Measurements from ENCODE around the gene HCK. TPM values are rescaled to one million over a fixed set of nuclear protein-coding genes. Genes with fewer than 3 reads are reported as not detected.

Gene HCK
- polyA plus RNA-seq, 1 experiment: not detected

- no peak for TF ChIP-seq CTCF (IDR thresholded peaks at IDR 0.05; ENCODE audit: low read depth, low read length)
- H3K4me3 ChIP-seq (ENCODE audit: low read depth, low read length): no peak overlapping the region
- H3K9me3 ChIP-seq (ENCODE audit: control insufficient read depth, insufficient read depth, low read length): no peaks in the 10 kb centered on the region
- CTCF ChIA-PET: interaction anchor here (1.6 kb wide), 1 partner anchor 15 kb away, joined by 6 read pairs; no protein-coding TSS in a partner anchor
- no peak overlapping the region for H3K27ac ChIP-seq (ENCODE audit: low read depth, low read length)
- DNase-seq (ENCODE audit: low read depth, low spot score): no peak
- peaks cover 39% of the 10 kb centered on the region for H3K27me3 ChIP-seq (ENCODE audit: control insufficient read depth, insufficient read depth, low read length)
- POLR2A ChIA-PET: no interaction called here
These were observed 6.0 kb upstream of the HCK start for GRCh38 chr20:32045999-32046398.

GRCh38 chr20:32050324-32050841 lies 1.7 kb upstream of the HCK start:
- H3K27me3 ChIP-seq (ENCODE audit: control insufficient read depth, insufficient read depth, low read length): peaks cover 52% of the 10 kb centered on the region
- no peak overlapping the region for H3K4me3 ChIP-seq (ENCODE audit: low read depth, low read length)
- H3K9me3 ChIP-seq (ENCODE audit: control insufficient read depth, insufficient read depth, low read length): no peaks in the 10 kb centered on the region; the same call in 1 of the 2 replicates
- ChIA-PET CTCF (no interaction called here), POLR2A (no interaction called here)
- H3K27ac ChIP-seq (ENCODE audit: low read depth, low read length): no peak overlapping the region
- no peak for TF ChIP-seq CTCF (IDR thresholded peaks at IDR 0.05; ENCODE audit: low read depth, low read length)
- DNase-seq (ENCODE audit: low read depth, low spot score): no peak

- ChIA-PET POLR2A (no interaction called here), CTCF (interaction anchor here (0.6 kb wide), 1 partner anchor 198 kb away, joined by 3 read pairs; no protein-coding TSS in a partner anchor)
- peaks cover 50% of the 10 kb centered on the region for H3K27me3 ChIP-seq (ENCODE audit: control insufficient read depth, insufficient read depth, low read length)
- no peak for DNase-seq (ENCODE audit: low read depth, low spot score)
- H3K4me3 ChIP-seq (ENCODE audit: low read depth, low read length): no peak overlapping the region
- H3K9me3 ChIP-seq (ENCODE audit: control insufficient read depth, insufficient read depth, low read length): no peaks in the 10 kb centered on the region; the same call in 1 of the 2 replicates
- TF ChIP-seq CTCF (IDR thresholded peaks at IDR 0.05; ENCODE audit: low read depth, low read length): no peak
- no peak overlapping the region for H3K27ac ChIP-seq (ENCODE audit: low read depth, low read length)
These were observed 1.0 kb upstream of the HCK start for GRCh38 chr20:32050851-32051556.

- ChIA-PET CTCF (interaction anchor here (0.6 kb wide), 1 partner anchor 199 kb away, joined by 3 read pairs; no protein-coding TSS in a partner anchor), POLR2A (no interaction called here)
- H3K4me3 ChIP-seq (ENCODE audit: low read depth, low read length): no peak overlapping the region
- H3K27ac ChIP-seq (ENCODE audit: low read depth, low read length): no peak overlapping the region
- no peak for TF ChIP-seq CTCF (IDR thresholded peaks at IDR 0.05; ENCODE audit: low read depth, low read length)
- peaks cover 50% of the 10 kb centered on the region for H3K27me3 ChIP-seq (ENCODE audit: control insufficient read depth, insufficient read depth, low read length)
- no peaks in the 10 kb centered on the region; the same call in 1 of the 2 replicates for H3K9me3 ChIP-seq (ENCODE audit: control insufficient read depth, insufficient read depth, low read length)
- no peak for DNase-seq (ENCODE audit: low read depth, low spot score)
These were observed 337 bp upstream of the HCK start for GRCh38 chr20:32051720-32052089.

- no peak for DNase-seq (ENCODE audit: low read depth, low spot score)
- TF ChIP-seq CTCF (IDR thresholded peaks at IDR 0.05; ENCODE audit: low read depth, low read length): no peak
- CTCF ChIA-PET: interaction anchor here (1.4 kb wide), 1 partner anchor 22 kb away, joined by 5 read pairs; no protein-coding TSS in a partner anchor
- Histone ChIP-seq H3K27me3 (ENCODE audit: control insufficient read depth, insufficient read depth, low read length) (peaks cover 54% of the 10 kb centered on the region), H3K27ac (ENCODE audit: low read depth, low read length) (no peak overlapping the region), H3K4me3 (ENCODE audit: low read depth, low read length) (no peak overlapping the region), H3K9me3 (ENCODE audit: control insufficient read depth, insufficient read depth, low read length) (no peaks in the 10 kb centered on the region; the same call in 1 of the 2 replicates)
- POLR2A ChIA-PET: no interaction called here
These were observed 828 bp downstream of the HCK start for GRCh38 chr20:32052778-32053362.
